Mesenchymal stem cell (in vitro differentiated cells and primary cell): ENCODE data around the gene CDKN1C.

ENCODE experiments used
- DNase-seq: peaks from one replicate; pipeline ENCODE4 v3.0.0-alpha.2; 2013
- H2AFZ ChIP-seq: one replicate; pipeline ENCODE4 v1.6.1; 2013; ENCODE audit warnings: low read depth, mild to moderate bottlenecking, control low read depth, inconsistent platforms, low read length, moderate library complexity
- H2AK5ac ChIP-seq: 2 replicates; pipeline ENCODE4 v1.6.1; 2013; ENCODE audit warnings: low read length, moderate library complexity, mild to moderate bottlenecking, inconsistent platforms; ENCODE audit not compliant: severe bottlenecking
- H2BK120ac ChIP-seq: one replicate; pipeline ENCODE4 v1.6.1; 2013; ENCODE audit warnings: low read depth, mild to moderate bottlenecking, inconsistent platforms, low read length, moderate library complexity
- H2BK12ac ChIP-seq, 2 experiments: one replicate each; pipeline ENCODE4 v1.6.1; 2013; ENCODE audit warnings: inconsistent platforms in 2 of 2, low read length in 2 of 2, mild to moderate bottlenecking in 2 of 2, moderate library complexity in 2 of 2, control low read depth in 1 of 2
- H2BK15ac ChIP-seq: one replicate; pipeline ENCODE4 v1.6.1; 2013; ENCODE audit warnings: mild to moderate bottlenecking, low read depth, inconsistent platforms; ENCODE audit not compliant: poor library complexity, severe bottlenecking
- H2BK5ac ChIP-seq: 2 replicates; pipeline ENCODE4 v1.6.1; 2013; ENCODE audit warnings: low read depth, mild to moderate bottlenecking, low read length, control low read depth, inconsistent platforms; ENCODE audit not compliant: poor library complexity, severe bottlenecking
- H3K14ac ChIP-seq, 2 experiments: one replicate each; pipeline ENCODE4 v1.6.1; 2013; ENCODE audit warnings: inconsistent platforms in 2 of 2, low read length in 2 of 2, control low read depth in 1 of 2, mild to moderate bottlenecking in 1 of 2, moderate library complexity in 1 of 2
- H3K18ac ChIP-seq, 2 experiments: one replicate each; pipeline ENCODE4 v1.6.1; 2013; ENCODE audit warnings: inconsistent platforms in 2 of 2, low read length in 2 of 2, control low read depth in 1 of 2, low read depth in 1 of 2, mild to moderate bottlenecking in 1 of 2
- H3K23ac ChIP-seq, 2 experiments: one replicate each; pipeline ENCODE4 v1.6.1; 2013; ENCODE audit warnings: inconsistent platforms in 2 of 2, low read length in 2 of 2, mild to moderate bottlenecking in 2 of 2, moderate library complexity in 2 of 2, control low read depth in 1 of 2
- H3K27ac ChIP-seq: 2 replicates; pipeline ENCODE4 v1.5.1; 2013; ENCODE audit warnings: mild to moderate bottlenecking, moderate library complexity, low read length, control low read depth, inconsistent platforms; ENCODE audit not compliant: poor library complexity, severe bottlenecking
- H3K27me3 ChIP-seq, 2 experiments: 2 replicates each; pipeline versions ENCODE4 v1.6.1 to v1.7.0; 2013; ENCODE audit warnings: low read length in 2 of 2, mild to moderate bottlenecking in 2 of 2, moderate library complexity in 2 of 2, control low read depth in 1 of 2, inconsistent platforms in 1 of 2; ENCODE audit not compliant: control insufficient read depth in 1 of 2, insufficient read depth in 1 of 2
- H3K36me3 ChIP-seq, 2 experiments: 2 replicates each; pipeline versions ENCODE4 v1.6.1 to v1.7.0; 2013; ENCODE audit warnings: low read length in 2 of 2, control low read depth in 1 of 2, inconsistent platforms in 1 of 2, low read depth in 1 of 2, mild to moderate bottlenecking in 1 of 2; ENCODE audit not compliant: insufficient read depth in 2 of 2, control insufficient read depth in 1 of 2
- H3K4ac ChIP-seq, 2 experiments: one replicate each; pipeline ENCODE4 v1.6.1; 2013; ENCODE audit warnings: inconsistent platforms in 2 of 2, low read length in 2 of 2, mild to moderate bottlenecking in 2 of 2, moderate library complexity in 2 of 2, control low read depth in 1 of 2, low read depth in 1 of 2
- H3K4me1 ChIP-seq: 2 replicates; pipeline ENCODE4 v1.6.1; 2013; ENCODE audit warnings: low read depth, low read length, control low read depth; ENCODE audit not compliant: control insufficient read depth, insufficient read depth
- H3K4me2 ChIP-seq: 2 replicates; pipeline ENCODE4 v1.6.1; 2013; ENCODE audit warnings: low read length, mild to moderate bottlenecking, inconsistent platforms; ENCODE audit not compliant: poor library complexity, severe bottlenecking
- H3K4me3 ChIP-seq, 2 experiments: 2 replicates each; pipeline versions ENCODE4 v1.5.1 to v1.7.0; 2013; ENCODE audit warnings: low read length in 2 of 2, mild to moderate bottlenecking in 2 of 2, control low read depth in 1 of 2, low read depth in 1 of 2; ENCODE audit not compliant: insufficient read depth in 1 of 2
- H3K79me1 ChIP-seq: replicated peaks from 2 replicates; pipeline ENCODE4 v1.6.1; 2013; ENCODE audit warnings: mild to moderate bottlenecking, control low read depth, low read length, inconsistent platforms; ENCODE audit not compliant: poor library complexity, severe bottlenecking
- H3K9ac ChIP-seq: 2 replicates; pipeline ENCODE4 v1.7.0; 2013; ENCODE audit warnings: mild to moderate bottlenecking, low read length, moderate library complexity
- H3K9me3 ChIP-seq: 2 replicates; pipeline ENCODE4 v1.7.0; 2013; ENCODE audit warnings: mild to moderate bottlenecking, low read length; ENCODE audit not compliant: control insufficient read depth
- H4K8ac ChIP-seq: one replicate; pipeline ENCODE4 v1.6.1; 2013; ENCODE audit warnings: inconsistent platforms, mild to moderate bottlenecking, low read length, moderate library complexity
- H4K91ac ChIP-seq: one replicate; pipeline ENCODE4 v1.6.1; 2013; ENCODE audit warnings: mild to moderate bottlenecking, low read length, inconsistent platforms
- whole genome bisulfite sequencing: methylation state at CpG from one replicate; pipeline ENCODE4 v1.1.7; 2013; ENCODE audit warnings: mixed read lengths; 5-methylcytosine and 5-hydroxymethylcytosine counted together

Gene CDKN1C

GRCh38 chr11:2868506-2869133 lies 17.0 kb downstream of the CDKN1C start:
- Histone ChIP-seq H3K36me3 (no peaks in the 10 kb centered on the region), H3K14ac (no peak overlapping the region), H4K91ac (no peak overlapping the region), H2BK120ac (no peak overlapping the region), H3K4me3 (peak overlapping the region in 1 of 2 experiments; percentile 54), H3K9me3 (peaks cover 8% of the 10 kb centered on the region), H3K9ac (no peak overlapping the region), H3K23ac (no peak overlapping the region), H2BK12ac (no peak overlapping the region), H3K79me1 (no peaks in the 10 kb centered on the region), H2AK5ac (no peak overlapping the region), H2AFZ (no peak overlapping the region), H3K4ac (no peak overlapping the region), H2BK5ac (no peak overlapping the region), H2BK15ac (no peak overlapping the region), H3K18ac (no peak overlapping the region), H3K4me2 (peak overlapping the region; percentile 6), H3K27ac (no peak overlapping the region), H4K8ac (no peak overlapping the region), H3K27me3 (peaks cover 22 to 66% of the 10 kb centered on the region in 2 experiments), H3K4me1 (peaks cover 11% of the 10 kb centered on the region)
- WGBS, result 36% methylated on average over 16 of the region's 16 CpGs
- no peak for DNase-seq

GRCh38 chr11:2867722-2868505 lies 17.7 kb downstream of the CDKN1C start:
- no peak overlapping the region for H2BK5ac ChIP-seq
- no peaks in the 10 kb centered on the region for H3K79me1 ChIP-seq
- peaks cover 22 to 73% of the 10 kb centered on the region in 2 experiments for H3K27me3 ChIP-seq
- H3K9me3 ChIP-seq, result peaks cover 8% of the 10 kb centered on the region
- no peak overlapping the region for H3K4me2 ChIP-seq
- H4K91ac ChIP-seq, result no peak overlapping the region
- H3K23ac ChIP-seq, result no peak overlapping the region
- no peak overlapping the region for H3K27ac ChIP-seq
- H3K9ac ChIP-seq, result no peak overlapping the region
- no peak overlapping the region for H3K4ac ChIP-seq
- peaks cover 13% of the 10 kb centered on the region for H3K4me1 ChIP-seq
- H2BK120ac ChIP-seq, result no peak overlapping the region
- WGBS, result 68% methylated on average over 20 of the region's 25 CpGs
- no peaks in the 10 kb centered on the region for H3K36me3 ChIP-seq
- no peak overlapping the region for H4K8ac ChIP-seq
- no peak overlapping the region for H3K14ac ChIP-seq
- DNase-seq, result no peak
- peak overlapping the region in 1 of 2 experiments; percentile 54 for H3K4me3 ChIP-seq
- no peak overlapping the region for H2BK15ac ChIP-seq
- H3K18ac ChIP-seq, result no peak overlapping the region
- H2AFZ ChIP-seq, result no peak overlapping the region
- H2BK12ac ChIP-seq, result no peak overlapping the region
- no peak overlapping the region for H2AK5ac ChIP-seq

- Histone ChIP-seq H3K4me3 (peak overlapping the region in 1 of 2 experiments; percentile 5), H2BK120ac (no peak overlapping the region), H3K9me3 (peaks cover 8% of the 10 kb centered on the region), H2AFZ (no peak overlapping the region), H3K36me3 (no peaks in the 10 kb centered on the region), H4K91ac (no peak overlapping the region), H3K27ac (no peak overlapping the region), H2BK15ac (no peak overlapping the region), H2BK12ac (no peak overlapping the region), H2BK5ac (no peak overlapping the region), H3K4me1 (peaks cover 20% of the 10 kb centered on the region), H3K4me2 (no peak overlapping the region), H4K8ac (no peak overlapping the region), H3K18ac (no peak overlapping the region), H3K23ac (no peak overlapping the region), H3K9ac (no peak overlapping the region), H3K4ac (no peak overlapping the region), H2AK5ac (no peak overlapping the region), H3K27me3 (peaks cover 22 to 70% of the 10 kb centered on the region in 2 experiments), H3K79me1 (no peaks in the 10 kb centered on the region), H3K14ac (no peak overlapping the region)
- 85% methylated on average over 5 of the region's 5 CpGs for WGBS
- DNase-seq, result no peak
Observed at GRCh38 chr11:2867142-2867541, 18.4 kb downstream of the CDKN1C start.

- H3K27ac ChIP-seq, result no peak overlapping the region
- no peak overlapping the region for H2AK5ac ChIP-seq
- no peak overlapping the region for H3K4ac ChIP-seq
- WGBS, result 87% methylated on average over 11 of the region's 11 CpGs
- no peak overlapping the region for H3K4me3 ChIP-seq
- H4K91ac ChIP-seq, result no peak overlapping the region
- DNase-seq, result no peak
- H3K18ac ChIP-seq, result no peak overlapping the region
- H3K4me1 ChIP-seq, result peaks cover 19% of the 10 kb centered on the region
- no peak overlapping the region for H2AFZ ChIP-seq
- H4K8ac ChIP-seq, result no peak overlapping the region
- H3K9me3 ChIP-seq, result peaks cover 8% of the 10 kb centered on the region
- peaks cover 31 to 67% of the 10 kb centered on the region in 2 experiments for H3K27me3 ChIP-seq
- H3K36me3 ChIP-seq, result no peaks in the 10 kb centered on the region
- no peak overlapping the region for H3K23ac ChIP-seq
- no peak overlapping the region for H2BK15ac ChIP-seq
- H2BK5ac ChIP-seq, result no peak overlapping the region
- no peak overlapping the region for H3K4me2 ChIP-seq
- no peak overlapping the region for H3K9ac ChIP-seq
- no peaks in the 10 kb centered on the region for H3K79me1 ChIP-seq
- H3K14ac ChIP-seq, result no peak overlapping the region
- H2BK12ac ChIP-seq, result no peak overlapping the region
- H2BK120ac ChIP-seq, result no peak overlapping the region
Observed at GRCh38 chr11:2865922-2866577, 19.5 kb downstream of the CDKN1C start.
